HepG2 (cell line): ENCODE measurements around the gene STK11. TPM values are rescaled to one million over a fixed set of nuclear protein-coding genes. Genes with fewer than 3 reads are reported as not detected.

Source experiments
- CREB1 ChIP-seq, 2 experiments: fragments of 450-650 bp in 1 of 2; IDR thresholded peaks; 2 replicates each; pipeline ENCODE4 v1.6.1; 2016 to 2017; ENCODE audit warnings: control low read depth in 1 of 2, mild to moderate bottlenecking in 1 of 2, missing compliant biosample characterization in 1 of 2, missing genetic modification characterization in 1 of 2
- ELF4 ChIP-seq: sonication (generic); formaldehyde crosslinking; IDR thresholded peaks from 2 replicates; pipeline ENCODE4 v1.5.0; 2020; ENCODE audit warnings: missing genetic modification reagents, mild to moderate bottlenecking, moderate library complexity, borderline replicate concordance
- ETV5 ChIP-seq: IDR thresholded peaks from 2 replicates; pipeline ENCODE4 v1.6.1; 2018; ENCODE audit warnings: missing biosample characterization, missing genetic modification reagents, inconsistent platforms, borderline replicate concordance
- FOXO1 ChIP-seq: sonication (generic); formaldehyde crosslinking; IDR thresholded peaks from 2 replicates; pipeline ENCODE4 v1.4.0; 2020; ENCODE audit warnings: missing genetic modification reagents
- MXI1 ChIP-seq: IDR thresholded peaks from 3 replicates; pipeline ENCODE4 v1.6.1; 2012; ENCODE audit warnings: low read depth, low read length, inconsistent platforms, borderline replicate concordance
- NFE2 ChIP-seq: sonication (generic); formaldehyde crosslinking; IDR thresholded peaks from 2 replicates; pipeline ENCODE4 v1.4.0; 2020; ENCODE audit warnings: missing genetic modification reagents
- NRL ChIP-seq: sonication (generic); formaldehyde crosslinking; IDR thresholded peaks from 2 replicates; pipeline ENCODE4 v1.5.0; 2020; ENCODE audit warnings: missing genetic modification reagents, mild to moderate bottlenecking, moderate library complexity, borderline replicate concordance
- RBAK ChIP-seq: sonication (generic); formaldehyde crosslinking; IDR thresholded peaks from 2 replicates; pipeline ENCODE4 v1.5.1; 2020; ENCODE audit warnings: mild to moderate bottlenecking, missing genetic modification reagents
- SMYD3 ChIP-seq: sonication (generic); formaldehyde crosslinking; IDR thresholded peaks from 2 replicates; pipeline ENCODE4 v1.8.1; 2023; ENCODE audit warnings: mild to moderate bottlenecking, missing genetic modification reagents
- TMF1 ChIP-seq: sonication (generic); formaldehyde crosslinking; IDR thresholded peaks from 2 replicates; pipeline ENCODE4 v1.8.1; 2022; ENCODE audit warnings: low read depth, missing genetic modification reagents
- ZBTB7A ChIP-seq: sonication (generic); formaldehyde crosslinking; IDR thresholded peaks from 2 replicates; pipeline ENCODE4 v1.8.0; 2022; ENCODE audit warnings: mild to moderate bottlenecking, missing genetic modification reagents
- ZNF12 ChIP-seq: sonication (generic); formaldehyde crosslinking; IDR thresholded peaks from 2 replicates; pipeline ENCODE4 v1.5.0; 2020; ENCODE audit warnings: missing genetic modification reagents
- ZNF143 ChIP-seq: sonication (generic); formaldehyde crosslinking; IDR thresholded peaks from 2 replicates; pipeline ENCODE4 v1.4.0; 2020; ENCODE audit warnings: missing genetic modification reagents
- ZNF235 ChIP-seq: sonication (generic); formaldehyde crosslinking; IDR thresholded peaks from 2 replicates; pipeline ENCODE4 v1.8.1; 2023; ENCODE audit warnings: mild to moderate bottlenecking, missing genetic modification reagents, borderline replicate concordance
- ZNF761 ChIP-seq: sonication (generic); formaldehyde crosslinking; conservative IDR thresholded peaks from 2 replicates; pipeline ENCODE4 v1.4.0; 2020; ENCODE audit warnings: mild to moderate bottlenecking, missing genetic modification reagents
- polyA plus RNA-seq, 8 experiments: library from polyadenylated mRNA; depleted of rRNA in 3 of 8; stranded (reverse) in 7 of 8; unstranded in 1 of 8; fragments of >200 nt; fragmentation: Illumina TruSeq in 4 of 8; extraction: Trizol in 4 of 8; gene quantifications; 2 replicates each; pipeline versions ENCODE4 v1.2.1 to v1.2.3, GENCODE V29; 2011 to 2016; ENCODE audit warnings: low read depth in 4 of 8, missing spikeins in 1 of 8, mixed read lengths in 1 of 8; ENCODE audit not compliant: insufficient read depth in 1 of 8
- total RNA-seq, 5 experiments: library from RNA; depleted of rRNA; stranded (reverse); fragments of >200 nt; fragmentation: Illumina TruSeq; extraction: Trizol; gene quantifications; 2 replicates each; pipeline ENCODE4 v1.2.3, GENCODE V29; 2016; ENCODE audit warnings: low read depth in 1 of 5
- TF ChIP-seq, protein P1 (sequence below): sonication (generic); formaldehyde crosslinking; IDR thresholded peaks from 2 replicates; pipeline ENCODE4 v1.4.0; 2020; ENCODE audit warnings: missing genetic modification reagents
- TF ChIP-seq, protein P2 (sequence below): sonication (generic); formaldehyde crosslinking; IDR thresholded peaks from 2 replicates; pipeline ENCODE4 v1.8.1; 2022; ENCODE audit warnings: mild to moderate bottlenecking, missing genetic modification reagents
- TF ChIP-seq, protein P3 (sequence below): IDR thresholded peaks from 2 replicates; pipeline ENCODE4 v1.6.1; 2016; ENCODE audit warnings: low read depth, control low read depth
- TF ChIP-seq, protein P4 (sequence below): sonication (generic); formaldehyde crosslinking; IDR thresholded peaks from 2 replicates; pipeline ENCODE4 v1.5.0; 2020; ENCODE audit warnings: mild to moderate bottlenecking, missing genetic modification reagents
- TF ChIP-seq, protein P5 (sequence below): sonication (generic); formaldehyde crosslinking; IDR thresholded peaks from 2 replicates; pipeline ENCODE4 v1.4.0; 2020; ENCODE audit warnings: missing genetic modification reagents, borderline replicate concordance

Gene STK11
- total and polyA plus RNA-seq, 2 of the 13 experiments (the other 11 are each of a cell fraction or from before 2014, with no cell fraction given), result 27.5 to 43.6 TPM

DNA sequence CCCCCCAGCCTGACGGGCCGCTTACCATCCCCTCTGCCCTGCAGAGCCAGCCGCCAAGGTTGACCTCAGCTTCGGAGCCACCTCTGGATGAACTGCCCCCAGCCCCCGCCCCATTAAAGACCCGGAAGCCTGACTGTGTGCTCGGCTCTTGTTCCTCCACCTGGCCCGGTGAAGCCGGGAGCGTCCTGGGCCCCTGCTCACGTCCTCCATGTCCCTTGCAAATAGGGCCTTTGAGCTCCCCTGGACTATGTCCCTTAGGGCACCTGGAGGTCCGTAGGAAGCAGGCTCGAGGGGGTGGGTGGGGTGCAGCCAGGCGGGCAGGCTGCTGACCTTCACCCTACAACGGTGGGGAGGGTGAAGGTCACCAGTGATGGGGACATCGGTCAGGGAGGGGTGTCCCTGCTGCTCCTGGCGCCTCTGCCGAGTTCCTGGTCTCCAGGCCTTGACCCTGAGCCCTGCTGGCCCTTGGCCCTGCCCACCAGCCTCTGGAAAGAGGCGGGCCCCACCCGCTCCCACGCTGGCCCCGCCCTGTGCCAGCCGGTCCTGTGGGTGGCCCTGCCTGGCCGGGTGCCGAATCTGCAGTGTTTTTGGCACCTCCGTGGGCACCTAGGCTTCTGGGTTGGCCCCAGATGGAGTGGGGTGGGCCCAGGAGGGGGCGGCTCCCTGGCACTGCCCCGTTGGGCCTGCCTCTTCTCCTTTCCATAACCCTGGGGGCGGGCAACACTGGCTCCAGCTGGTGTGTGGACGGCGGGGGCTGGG is 39.3 kb downstream of the STK11 start (continued):
- TF ChIP-seq ZNF12 (CRISPR knock-in tag) (no peak), MXI1 (no peak; the same call in 2 of the 3 replicates), ELF4 (peak; percentile 83; the same call in 1 of the 2 replicates), RBAK (peak; percentile 19; the same call in 1 of the 2 replicates), ZNF761 (CRISPR knock-in tag) (peak; percentile 30; the same call in 1 of the 2 replicates), ZBTB7A (peak; percentile 83; the same call in 1 of the 2 replicates), ZNF235 (no peak; the same call in 1 of the 2 replicates), ETV5 (peak; percentile 79; the same call in 1 of the 2 replicates), SMYD3 (CRISPR knock-in tag) (no peak), CREB1 (IDR thresholded peaks at IDR 0.05) (no peak), CREB1 (CRISPR knock-in tag; IDR thresholded peaks at IDR 0.05) (peak; percentile 61; the same call in 1 of the 2 replicates), NFE2 (CRISPR knock-in tag) (no peak), ZNF143 (CRISPR knock-in tag) (no peak; the same call in 1 of the 2 replicates), TMF1 (no peak), FOXO1 (CRISPR knock-in tag) (peak; percentile 46; the same call in 1 of the 2 replicates), NRL (CRISPR knock-in tag) (no peak; the same call in 1 of the 2 replicates)
- TF ChIP-seq, protein P1, sequence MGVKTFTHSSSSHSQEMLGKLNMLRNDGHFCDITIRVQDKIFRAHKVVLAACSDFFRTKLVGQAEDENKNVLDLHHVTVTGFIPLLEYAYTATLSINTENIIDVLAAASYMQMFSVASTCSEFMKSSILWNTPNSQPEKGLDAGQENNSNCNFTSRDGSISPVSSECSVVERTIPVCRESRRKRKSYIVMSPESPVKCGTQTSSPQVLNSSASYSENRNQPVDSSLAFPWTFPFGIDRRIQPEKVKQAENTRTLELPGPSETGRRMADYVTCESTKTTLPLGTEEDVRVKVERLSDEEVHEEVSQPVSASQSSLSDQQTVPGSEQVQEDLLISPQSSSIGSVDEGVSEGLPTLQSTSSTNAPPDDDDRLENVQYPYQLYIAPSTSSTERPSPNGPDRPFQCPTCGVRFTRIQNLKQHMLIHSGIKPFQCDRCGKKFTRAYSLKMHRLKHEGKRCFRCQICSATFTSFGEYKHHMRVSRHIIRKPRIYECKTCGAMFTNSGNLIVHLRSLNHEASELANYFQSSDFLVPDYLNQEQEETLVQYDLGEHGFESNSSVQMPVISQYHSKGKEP (CRISPR knock-in tag), result no peak
- TF ChIP-seq, protein P2, sequence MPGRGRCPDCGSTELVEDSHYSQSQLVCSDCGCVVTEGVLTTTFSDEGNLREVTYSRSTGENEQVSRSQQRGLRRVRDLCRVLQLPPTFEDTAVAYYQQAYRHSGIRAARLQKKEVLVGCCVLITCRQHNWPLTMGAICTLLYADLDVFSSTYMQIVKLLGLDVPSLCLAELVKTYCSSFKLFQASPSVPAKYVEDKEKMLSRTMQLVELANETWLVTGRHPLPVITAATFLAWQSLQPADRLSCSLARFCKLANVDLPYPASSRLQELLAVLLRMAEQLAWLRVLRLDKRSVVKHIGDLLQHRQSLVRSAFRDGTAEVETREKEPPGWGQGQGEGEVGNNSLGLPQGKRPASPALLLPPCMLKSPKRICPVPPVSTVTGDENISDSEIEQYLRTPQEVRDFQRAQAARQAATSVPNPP (CRISPR knock-in tag), result no peak
- TF ChIP-seq, protein P3, sequence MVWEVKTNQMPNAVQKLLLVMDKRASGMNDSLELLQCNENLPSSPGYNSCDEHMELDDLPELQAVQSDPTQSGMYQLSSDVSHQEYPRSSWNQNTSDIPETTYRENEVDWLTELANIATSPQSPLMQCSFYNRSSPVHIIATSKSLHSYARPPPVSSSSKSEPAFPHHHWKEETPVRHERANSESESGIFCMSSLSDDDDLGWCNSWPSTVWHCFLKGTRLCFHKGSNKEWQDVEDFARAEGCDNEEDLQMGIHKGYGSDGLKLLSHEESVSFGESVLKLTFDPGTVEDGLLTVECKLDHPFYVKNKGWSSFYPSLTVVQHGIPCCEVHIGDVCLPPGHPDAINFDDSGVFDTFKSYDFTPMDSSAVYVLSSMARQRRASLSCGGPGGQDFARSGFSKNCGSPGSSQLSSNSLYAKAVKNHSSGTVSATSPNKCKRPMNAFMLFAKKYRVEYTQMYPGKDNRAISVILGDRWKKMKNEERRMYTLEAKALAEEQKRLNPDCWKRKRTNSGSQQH, result no peak
- TF ChIP-seq, protein P4, sequence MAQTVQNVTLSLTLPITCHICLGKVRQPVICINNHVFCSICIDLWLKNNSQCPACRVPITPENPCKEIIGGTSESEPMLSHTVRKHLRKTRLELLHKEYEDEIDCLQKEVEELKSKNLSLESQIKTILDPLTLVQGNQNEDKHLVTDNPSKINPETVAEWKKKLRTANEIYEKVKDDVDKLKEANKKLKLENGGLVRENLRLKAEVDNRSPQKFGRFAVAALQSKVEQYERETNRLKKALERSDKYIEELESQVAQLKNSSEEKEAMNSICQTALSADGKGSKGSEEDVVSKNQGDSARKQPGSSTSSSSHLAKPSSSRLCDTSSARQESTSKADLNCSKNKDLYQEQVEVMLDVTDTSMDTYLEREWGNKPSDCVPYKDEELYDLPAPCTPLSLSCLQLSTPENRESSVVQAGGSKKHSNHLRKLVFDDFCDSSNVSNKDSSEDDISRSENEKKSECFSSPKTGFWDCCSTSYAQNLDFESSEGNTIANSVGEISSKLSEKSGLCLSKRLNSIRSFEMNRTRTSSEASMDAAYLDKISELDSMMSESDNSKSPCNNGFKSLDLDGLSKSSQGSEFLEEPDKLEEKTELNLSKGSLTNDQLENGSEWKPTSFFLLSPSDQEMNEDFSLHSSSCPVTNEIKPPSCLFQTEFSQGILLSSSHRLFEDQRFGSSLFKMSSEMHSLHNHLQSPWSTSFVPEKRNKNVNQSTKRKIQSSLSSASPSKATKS, result no peak
- TF ChIP-seq, protein P5, sequence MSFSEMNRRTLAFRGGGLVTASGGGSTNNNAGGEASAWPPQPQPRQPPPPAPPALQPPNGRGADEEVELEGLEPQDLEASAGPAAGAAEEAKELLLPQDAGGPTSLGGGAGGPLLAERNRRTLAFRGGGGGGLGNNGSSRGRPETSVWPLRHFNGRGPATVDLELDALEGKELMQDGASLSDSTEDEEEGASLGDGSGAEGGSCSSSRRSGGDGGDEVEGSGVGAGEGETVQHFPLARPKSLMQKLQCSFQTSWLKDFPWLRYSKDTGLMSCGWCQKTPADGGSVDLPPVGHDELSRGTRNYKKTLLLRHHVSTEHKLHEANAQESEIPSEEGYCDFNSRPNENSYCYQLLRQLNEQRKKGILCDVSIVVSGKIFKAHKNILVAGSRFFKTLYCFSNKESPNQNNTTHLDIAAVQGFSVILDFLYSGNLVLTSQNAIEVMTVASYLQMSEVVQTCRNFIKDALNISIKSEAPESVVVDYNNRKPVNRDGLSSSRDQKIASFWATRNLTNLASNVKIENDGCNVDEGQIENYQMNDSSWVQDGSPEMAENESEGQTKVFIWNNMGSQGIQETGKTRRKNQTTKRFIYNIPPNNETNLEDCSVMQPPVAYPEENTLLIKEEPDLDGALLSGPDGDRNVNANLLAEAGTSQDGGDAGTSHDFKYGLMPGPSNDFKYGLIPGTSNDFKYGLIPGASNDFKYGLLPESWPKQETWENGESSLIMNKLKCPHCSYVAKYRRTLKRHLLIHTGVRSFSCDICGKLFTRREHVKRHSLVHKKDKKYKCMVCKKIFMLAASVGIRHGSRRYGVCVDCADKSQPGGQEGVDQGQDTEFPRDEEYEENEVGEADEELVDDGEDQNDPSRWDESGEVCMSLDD, result peak; percentile 86
